NCI-H510A (cell line): ENCODE measurements around the gene SBSN.

ENCODE experiments used
- DNase-seq: peaks from one replicate; lab custom pipeline; 2025; lab: John Stamatoyannopoulos, UW

SBSN gene, protein sequence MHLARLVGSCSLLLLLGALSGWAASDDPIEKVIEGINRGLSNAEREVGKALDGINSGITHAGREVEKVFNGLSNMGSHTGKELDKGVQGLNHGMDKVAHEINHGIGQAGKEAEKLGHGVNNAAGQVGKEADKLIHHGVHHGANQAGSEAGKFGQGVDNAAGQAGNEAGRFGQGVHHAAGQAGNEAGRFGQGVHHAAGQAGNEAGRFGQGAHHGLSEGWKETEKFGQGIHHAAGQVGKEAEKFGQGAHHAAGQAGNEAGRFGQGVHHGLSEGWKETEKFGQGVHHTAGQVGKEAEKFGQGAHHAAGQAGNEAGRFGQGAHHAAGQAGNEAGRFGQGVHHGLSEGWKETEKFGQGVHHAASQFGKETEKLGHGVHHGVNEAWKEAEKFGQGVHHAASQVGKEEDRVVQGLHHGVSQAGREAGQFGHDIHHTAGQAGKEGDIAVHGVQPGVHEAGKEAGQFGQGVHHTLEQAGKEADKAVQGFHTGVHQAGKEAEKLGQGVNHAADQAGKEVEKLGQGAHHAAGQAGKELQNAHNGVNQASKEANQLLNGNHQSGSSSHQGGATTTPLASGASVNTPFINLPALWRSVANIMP

GRCh38 chr19:35528218-35529038 lies at the start of gene SBSN:
Gene SBSN, minus strand, starts transcription at chr19:35528311. Its CDS starts 30 bp downstream, at chr19:35528281.
- no peak for DNase-seq

GRCh38 chr19:35571406-35571965 lies 43.4 kb upstream of the SBSN start:
- no peak for DNase-seq

DNA sequence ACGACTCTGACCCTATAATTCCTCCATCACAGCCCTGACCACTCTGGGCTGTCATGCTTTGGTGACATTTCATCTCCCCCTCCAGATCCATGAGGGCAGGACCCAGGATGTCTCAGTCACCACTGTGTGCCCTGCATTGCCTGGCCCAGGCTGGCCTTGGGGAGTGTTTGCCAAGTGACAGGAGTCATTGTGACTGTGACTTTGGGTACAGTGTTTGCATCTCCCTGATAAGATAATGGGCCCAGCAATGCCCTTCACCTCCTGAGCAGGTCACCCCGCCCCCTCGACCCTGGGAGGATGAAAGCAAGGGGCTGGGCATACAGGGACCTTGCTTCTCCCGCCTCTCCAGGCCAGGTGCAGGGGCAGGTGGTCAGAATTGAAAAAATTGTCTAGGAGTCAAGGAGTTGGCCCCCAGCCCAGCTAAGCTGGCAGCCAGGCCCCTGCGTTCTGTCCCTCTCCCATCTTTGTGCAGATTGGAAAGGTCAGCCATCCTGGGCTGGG lies 41.2 kb upstream of the SBSN start:
- no peak for DNase-seq

DNA sequence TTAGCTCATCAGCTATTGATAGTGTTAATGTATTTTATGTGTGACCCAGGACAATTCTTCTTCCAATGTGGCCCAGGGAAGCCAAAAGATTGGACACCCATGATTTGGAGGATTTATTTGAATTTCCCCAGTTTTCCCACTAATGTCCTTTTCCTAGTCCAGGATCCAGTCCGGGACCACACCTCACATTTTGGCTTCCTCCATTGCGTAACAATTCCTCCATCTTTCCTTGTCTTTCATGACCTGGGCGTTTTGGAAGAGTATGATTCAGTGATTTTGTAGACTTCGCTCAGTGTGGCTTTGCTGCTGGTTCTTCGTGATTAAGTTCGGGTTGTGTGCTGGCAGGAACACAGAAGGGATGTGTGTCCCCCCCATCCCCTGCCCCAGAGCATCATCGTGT lies 38.6 kb upstream of the SBSN start:
- no peak for DNase-seq

DNA sequence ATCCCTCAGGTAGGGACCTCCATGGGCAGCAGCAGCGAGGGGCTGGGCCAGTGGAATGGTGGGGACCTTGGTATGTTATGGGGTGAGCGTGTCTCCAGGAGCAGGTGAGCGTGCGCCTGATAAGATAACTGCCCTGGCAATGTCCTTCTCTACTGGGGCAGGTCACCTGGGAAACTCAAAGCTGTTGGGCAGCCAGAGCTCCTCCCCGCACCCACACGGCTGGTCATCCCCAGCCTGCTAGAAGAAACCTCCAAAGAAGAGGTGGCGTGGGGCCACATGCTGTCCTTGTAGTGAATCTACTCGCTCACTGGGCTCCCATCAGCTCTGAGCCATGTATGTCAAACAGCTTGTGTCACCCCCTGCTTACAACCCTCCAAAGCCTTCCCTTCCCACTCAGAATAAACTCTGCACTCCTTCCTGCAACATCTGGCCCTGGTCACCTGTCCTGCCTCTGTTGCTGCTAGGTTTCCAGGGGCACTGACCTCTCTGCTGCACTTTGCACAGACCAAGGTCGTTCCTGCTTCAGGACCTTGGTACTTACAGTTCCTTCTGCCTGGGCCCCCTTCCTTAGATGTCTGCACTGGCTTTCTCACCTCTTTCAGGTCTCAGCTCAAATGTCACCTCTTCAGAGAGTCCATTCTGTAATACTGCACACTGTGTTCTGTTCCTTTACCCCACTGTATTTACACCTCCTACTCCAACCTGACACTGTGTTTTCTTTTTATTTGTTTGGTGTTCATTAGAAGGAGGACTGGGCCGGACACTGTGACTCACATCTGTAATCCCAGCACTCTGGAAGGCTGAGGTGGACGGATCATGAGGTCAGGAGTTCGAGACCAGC lies 37.1 kb upstream of the SBSN start:
- DNase-seq: no peak

- no peak for DNase-seq
These were observed 35.2 kb upstream of the SBSN start, which contains the start of gene ATP4A for GRCh38 chr19:35563207-35563829. Gene ATP4A, minus strand, starts transcription at chr19:35563658. Its CDS starts 29 bp downstream, at chr19:35563629.

- DNase-seq: no peak
These were observed 34.7 kb upstream of the SBSN start for GRCh38 chr19:35562776-35563175.

DNA sequence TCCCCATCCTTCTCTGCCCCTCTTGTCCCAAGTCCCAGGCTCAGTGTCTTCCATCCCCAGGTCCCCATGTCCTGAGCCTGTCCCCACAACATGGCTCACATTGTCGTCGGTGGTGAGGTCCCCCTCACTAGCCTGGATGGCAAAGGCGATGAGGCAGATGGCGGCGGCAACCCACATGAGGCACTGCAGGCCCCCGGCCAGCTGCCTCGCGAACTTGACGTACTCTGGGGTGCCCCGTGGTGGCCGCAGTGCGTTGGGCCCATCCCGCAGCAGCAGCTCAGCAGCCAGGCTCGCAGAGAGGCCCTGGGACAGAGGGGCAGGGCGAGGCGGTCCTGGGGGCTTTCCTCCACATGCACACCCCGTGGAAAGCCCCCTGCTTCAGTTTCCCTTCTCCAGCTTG lies 34.2 kb upstream of the SBSN start:
- DNase-seq: no peak

- DNase-seq: no peak
These were observed 33.3 kb upstream of the SBSN start for GRCh38 chr19:35561436-35561835.

DNA sequence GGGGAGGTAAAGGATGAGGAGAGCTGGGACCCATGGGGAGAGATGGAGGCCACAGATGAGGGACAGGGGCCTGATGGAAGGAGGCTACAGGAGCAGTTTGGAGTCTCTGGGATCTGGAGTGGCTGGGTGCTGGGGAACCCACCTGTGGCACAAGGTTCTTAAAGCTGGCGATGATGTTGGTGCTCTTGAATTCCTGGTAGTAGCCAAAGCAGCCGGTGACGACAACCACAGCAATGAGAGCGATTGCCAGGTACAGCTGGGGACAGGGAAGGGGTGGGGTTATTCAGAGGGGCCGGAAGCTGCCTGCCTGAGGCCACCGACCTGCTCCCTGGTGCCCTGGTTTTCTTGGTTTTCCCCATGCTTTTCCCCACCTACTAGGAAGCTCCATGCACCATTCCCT lies 32.6 kb upstream of the SBSN start:
- no peak for DNase-seq

DNA sequence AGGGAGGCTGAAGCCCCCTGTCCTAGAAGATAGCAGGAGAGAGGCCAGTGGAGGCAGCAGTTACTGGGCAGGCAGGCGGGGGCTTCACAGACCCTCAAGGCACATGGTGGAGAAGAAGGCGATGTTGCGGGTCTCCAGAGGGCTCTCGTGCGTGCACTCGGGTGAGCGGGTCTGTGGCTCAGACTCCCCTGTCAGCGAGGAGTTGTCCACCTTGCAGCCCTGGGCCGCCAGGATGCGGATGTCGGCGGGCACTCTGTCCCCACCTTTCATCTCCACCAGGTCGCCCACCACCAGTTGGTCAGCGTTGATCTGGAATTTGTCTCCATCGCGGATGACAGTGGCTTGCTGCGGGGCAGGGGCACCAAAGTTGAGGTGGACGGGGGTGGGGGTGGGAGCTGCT lies 32.2 kb upstream of the SBSN start:
- DNase-seq: no peak

GRCh38 chr19:35559781-35560180 lies 31.7 kb upstream of the SBSN start:
- DNase-seq: no peak

GRCh38 chr19:35559281-35559659 lies 31.2 kb upstream of the SBSN start:
- no peak for DNase-seq

- no peak for DNase-seq
These were observed 30.5 kb upstream of the SBSN start for GRCh38 chr19:35558400-35559280.

GRCh38 chr19:35557539-35558399 lies 29.7 kb upstream of the SBSN start:
- no peak for DNase-seq

DNA sequence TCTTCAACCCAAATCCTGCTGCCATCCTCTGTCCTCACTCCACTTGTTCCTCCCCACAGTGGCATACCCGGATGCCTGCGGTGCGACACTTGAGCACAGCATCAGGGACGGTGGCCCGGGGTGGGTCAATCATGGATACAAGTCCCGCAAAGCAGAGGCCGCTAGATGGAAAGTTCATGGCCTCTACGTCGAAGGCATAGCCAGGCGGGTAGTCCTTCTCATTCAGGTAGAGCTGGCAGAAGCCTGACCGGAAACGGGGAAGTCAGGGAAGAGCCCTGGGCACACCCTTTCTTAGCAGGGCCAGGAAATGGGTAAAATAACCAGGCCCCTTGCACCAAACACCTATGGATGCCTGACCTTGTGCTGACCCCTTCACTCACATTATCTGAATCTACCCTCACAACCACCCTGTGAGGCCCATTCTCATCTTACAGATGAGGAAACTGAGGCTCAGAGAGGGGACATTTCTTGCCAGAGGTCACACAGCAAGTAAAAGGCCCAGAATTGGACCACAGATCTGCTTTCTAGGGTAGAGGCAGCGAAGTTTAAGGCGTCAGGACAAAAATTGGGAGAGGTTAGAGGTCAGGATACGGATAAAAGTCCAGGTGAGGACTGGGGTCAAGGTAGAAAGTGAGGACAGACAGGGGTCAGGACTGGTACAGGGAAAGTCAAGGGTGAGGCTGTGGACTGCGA lies 28.9 kb upstream of the SBSN start:
- no peak for DNase-seq

GRCh38 chr19:35556025-35556590 lies 28.0 kb upstream of the SBSN start:
- DNase-seq: no peak
